DOHH2 (cell line): ENCODE measurements around the gene WFDC9.

Experiments used
- H3F3A ChIP-seq: fragments of 200-600 bp; sonication (generic), shearing (Covaris generic); 2 replicates; pipeline ENCODE4 v1.6.0; 2016; ENCODE audit warnings: antibody characterized with exemption, mild to moderate bottlenecking; ENCODE audit not compliant: control insufficient read depth, insufficient read depth
- H3K27ac ChIP-seq: fragments of 200-600 bp; sonication (generic); 2 replicates; pipeline ENCODE4 v1.5.1; 2014; ENCODE audit warnings: low read depth, mild to moderate bottlenecking, low read length, moderate library complexity
- H3K27me3 ChIP-seq: fragments of 200-600 bp; sonication (generic); 2 replicates; pipeline ENCODE4 v1.6.1; 2014; ENCODE audit warnings: mild to moderate bottlenecking, low read length, mixed read lengths; ENCODE audit not compliant: control insufficient read depth
- H3K36me3 ChIP-seq: fragments of 200-600 bp; sonication (generic); 2 replicates; pipeline ENCODE4 v1.6.1; 2014; ENCODE audit warnings: mild to moderate bottlenecking, low read length, moderate library complexity, mixed read lengths; ENCODE audit not compliant: control insufficient read depth
- H3K4me1 ChIP-seq: fragments of 200-600 bp; sonication (generic); 2 replicates; pipeline ENCODE4 v1.6.1; 2014; ENCODE audit warnings: mild to moderate bottlenecking, low read length, mixed read lengths; ENCODE audit not compliant: control insufficient read depth
- H3K4me2 ChIP-seq: fragments of 200-600 bp; sonication (generic); 2 replicates; pipeline ENCODE4 v1.6.0; 2014; ENCODE audit warnings: mild to moderate bottlenecking, low read length, moderate library complexity
- H3K4me3 ChIP-seq: fragments of 200-600 bp; sonication (generic); 2 replicates; pipeline ENCODE4 v1.5.1; 2014; ENCODE audit warnings: mild to moderate bottlenecking, low read length, mixed read lengths
- H3K79me2 ChIP-seq: fragments of 200-600 bp; sonication (generic); 2 replicates; pipeline ENCODE4 v1.6.1; 2014; ENCODE audit warnings: mild to moderate bottlenecking, low read length, mixed read lengths; ENCODE audit not compliant: control insufficient read depth
- H3K9me2 ChIP-seq: fragments of 200-600 bp; sonication (generic); replicated peaks from 2 replicates; pipeline ENCODE4 v1.6.1; 2014; ENCODE audit warnings: mild to moderate bottlenecking, low read length, mixed read lengths; ENCODE audit not compliant: control insufficient read depth
- H3K9me3 ChIP-seq: fragments of 200-600 bp; sonication (generic); 2 replicates; pipeline ENCODE4 v1.6.1; 2014; ENCODE audit warnings: antibody characterized with exemption, low read length, mixed read lengths; ENCODE audit not compliant: control insufficient read depth, insufficient read depth
- H4K20me1 ChIP-seq: fragments of 200-600 bp; sonication (generic); 2 replicates; pipeline ENCODE4 v1.6.0; 2014; ENCODE audit warnings: low read depth, mild to moderate bottlenecking, antibody characterized with exemption, low read length, moderate library complexity; ENCODE audit not compliant: control insufficient read depth, insufficient read depth
- EZH2phosphoT487 ChIP-seq: fragments of 200-600 bp; sonication (generic); IDR thresholded peaks from 2 replicates; pipeline ENCODE4 v1.6.1; 2017; ENCODE audit warnings: borderline replicate concordance, mild to moderate bottlenecking, antibody characterized with exemption, low read length, moderate library complexity, mixed read lengths
- TF ChIP-seq, protein P1 (sequence below): fragments of 200-600 bp; sonication (generic); IDR thresholded peaks from one replicate; pipeline ENCODE4 v1.5.1; 2014; ENCODE audit warnings: antibody characterized with exemption, mild to moderate bottlenecking, low read depth, low read length; ENCODE audit not compliant: poor library complexity, severe bottlenecking

WFDC9 gene

DNA sequence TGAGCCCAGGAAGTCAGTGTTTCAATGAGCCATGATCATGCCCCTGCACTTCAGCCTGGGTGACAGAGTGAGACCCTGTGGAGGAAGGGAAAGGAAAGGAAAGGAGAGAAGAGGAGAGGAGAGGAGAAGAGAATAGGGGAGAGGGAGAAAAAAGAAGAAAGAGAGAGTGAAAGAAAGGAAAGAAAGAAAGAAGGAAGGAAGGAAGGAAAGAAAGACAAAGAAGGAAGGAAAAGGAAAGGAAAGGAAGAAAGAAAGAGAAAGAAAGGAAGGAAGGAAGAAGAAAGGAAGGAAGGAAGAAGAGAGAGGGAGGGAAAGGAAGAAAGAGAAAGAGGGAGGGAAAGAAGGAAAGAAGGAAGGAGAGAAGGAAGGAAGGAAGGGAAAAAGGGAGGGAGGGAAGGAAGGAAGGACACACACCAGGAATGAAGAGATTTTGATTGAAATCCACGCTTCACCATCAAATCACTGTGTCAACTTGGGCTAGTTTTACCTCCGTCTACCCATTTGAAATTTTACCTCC lies 66.3 kb downstream of the WFDC9 start:
- H4K20me1 ChIP-seq: no peaks in the 10 kb centered on the region
- H3K4me3 ChIP-seq: no peak overlapping the region
- no peak overlapping the region for H3K4me2 ChIP-seq
- no peak for TF ChIP-seq EZH2phosphoT487
- TF ChIP-seq, protein P1, sequence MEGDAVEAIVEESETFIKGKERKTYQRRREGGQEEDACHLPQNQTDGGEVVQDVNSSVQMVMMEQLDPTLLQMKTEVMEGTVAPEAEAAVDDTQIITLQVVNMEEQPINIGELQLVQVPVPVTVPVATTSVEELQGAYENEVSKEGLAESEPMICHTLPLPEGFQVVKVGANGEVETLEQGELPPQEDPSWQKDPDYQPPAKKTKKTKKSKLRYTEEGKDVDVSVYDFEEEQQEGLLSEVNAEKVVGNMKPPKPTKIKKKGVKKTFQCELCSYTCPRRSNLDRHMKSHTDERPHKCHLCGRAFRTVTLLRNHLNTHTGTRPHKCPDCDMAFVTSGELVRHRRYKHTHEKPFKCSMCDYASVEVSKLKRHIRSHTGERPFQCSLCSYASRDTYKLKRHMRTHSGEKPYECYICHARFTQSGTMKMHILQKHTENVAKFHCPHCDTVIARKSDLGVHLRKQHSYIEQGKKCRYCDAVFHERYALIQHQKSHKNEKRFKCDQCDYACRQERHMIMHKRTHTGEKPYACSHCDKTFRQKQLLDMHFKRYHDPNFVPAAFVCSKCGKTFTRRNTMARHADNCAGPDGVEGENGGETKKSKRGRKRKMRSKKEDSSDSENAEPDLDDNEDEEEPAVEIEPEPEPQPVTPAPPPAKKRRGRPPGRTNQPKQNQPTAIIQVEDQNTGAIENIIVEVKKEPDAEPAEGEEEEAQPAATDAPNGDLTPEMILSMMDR: no peak
- no peaks in the 10 kb centered on the region for H3K79me2 ChIP-seq
- H3F3A ChIP-seq: no peaks in the 10 kb centered on the region
- H3K27me3 ChIP-seq: 0 out of 2 replicates have a peak, but pooled peaks cover 2% of the 10 kb centered on the region
- H3K9me3 ChIP-seq: no peaks in the 10 kb centered on the region
- no peak overlapping the region for H3K27ac ChIP-seq
- no peaks in the 10 kb centered on the region for H3K36me3 ChIP-seq
- no peaks in the 10 kb centered on the region for H3K9me2 ChIP-seq
- H3K4me1 ChIP-seq: no peaks in the 10 kb centered on the region
